Stimulated activated CD4-positive, alpha-beta T cell treated with anti-CD3 and anti-CD28 coated beads, Interleukin-2, amount 100 ng/mL, for 4 hours (primary cell): ENCODE results near the gene SMARCA4.

Source experiments
- DNase-seq: peaks from one replicate; pipeline ENCODE4 v3.0.0-alpha.2; 2020; ENCODE audit warnings: low read depth

SMARCA4 gene

GRCh38 chr19:10960314-10961072, at the start of gene SMARCA4:
SMARCA4 (plus strand) TSS chr19:10961030; CDS start chr19:10984152, 23,122 bp downstream.
- peak; percentile 98 for DNase-seq

GRCh38 chr19:10911579-10912363, 49.1 kb upstream of the SMARCA4 start:
- DNase-seq = no peak

GRCh38 chr19:10912619-10913018, 48.2 kb upstream of the SMARCA4 start:
- no peak for DNase-seq

DNA sequence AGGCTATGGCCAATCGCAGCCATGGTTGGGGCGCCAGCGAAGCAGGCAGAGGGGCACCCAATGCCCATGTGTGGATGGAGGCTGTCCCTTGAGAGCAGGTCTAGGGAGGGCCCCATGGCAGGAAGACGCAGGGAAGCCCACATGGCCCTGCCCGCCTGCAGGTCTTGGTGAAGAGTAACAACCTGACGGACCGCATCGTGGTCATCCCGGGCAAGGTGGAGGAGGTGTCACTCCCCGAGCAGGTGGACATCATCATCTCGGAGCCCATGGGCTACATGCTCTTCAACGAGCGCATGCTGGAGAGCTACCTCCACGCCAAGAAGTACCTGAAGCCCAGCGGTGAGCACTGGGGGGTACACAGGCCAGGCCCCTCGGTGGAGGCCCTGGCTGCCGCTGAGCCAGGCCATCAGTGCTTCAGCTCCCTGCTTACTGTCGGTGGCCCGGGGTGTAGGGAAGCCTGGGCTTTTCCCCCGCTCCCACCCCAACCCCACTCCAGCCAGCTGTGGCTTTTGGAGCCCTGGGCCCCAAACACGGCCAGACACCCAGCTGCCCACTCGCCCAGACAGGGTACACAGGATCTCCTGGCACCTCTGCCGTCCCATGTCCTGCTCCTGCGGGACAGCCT, 47.0 kb upstream of the SMARCA4 start:
- no peak for DNase-seq

DNA sequence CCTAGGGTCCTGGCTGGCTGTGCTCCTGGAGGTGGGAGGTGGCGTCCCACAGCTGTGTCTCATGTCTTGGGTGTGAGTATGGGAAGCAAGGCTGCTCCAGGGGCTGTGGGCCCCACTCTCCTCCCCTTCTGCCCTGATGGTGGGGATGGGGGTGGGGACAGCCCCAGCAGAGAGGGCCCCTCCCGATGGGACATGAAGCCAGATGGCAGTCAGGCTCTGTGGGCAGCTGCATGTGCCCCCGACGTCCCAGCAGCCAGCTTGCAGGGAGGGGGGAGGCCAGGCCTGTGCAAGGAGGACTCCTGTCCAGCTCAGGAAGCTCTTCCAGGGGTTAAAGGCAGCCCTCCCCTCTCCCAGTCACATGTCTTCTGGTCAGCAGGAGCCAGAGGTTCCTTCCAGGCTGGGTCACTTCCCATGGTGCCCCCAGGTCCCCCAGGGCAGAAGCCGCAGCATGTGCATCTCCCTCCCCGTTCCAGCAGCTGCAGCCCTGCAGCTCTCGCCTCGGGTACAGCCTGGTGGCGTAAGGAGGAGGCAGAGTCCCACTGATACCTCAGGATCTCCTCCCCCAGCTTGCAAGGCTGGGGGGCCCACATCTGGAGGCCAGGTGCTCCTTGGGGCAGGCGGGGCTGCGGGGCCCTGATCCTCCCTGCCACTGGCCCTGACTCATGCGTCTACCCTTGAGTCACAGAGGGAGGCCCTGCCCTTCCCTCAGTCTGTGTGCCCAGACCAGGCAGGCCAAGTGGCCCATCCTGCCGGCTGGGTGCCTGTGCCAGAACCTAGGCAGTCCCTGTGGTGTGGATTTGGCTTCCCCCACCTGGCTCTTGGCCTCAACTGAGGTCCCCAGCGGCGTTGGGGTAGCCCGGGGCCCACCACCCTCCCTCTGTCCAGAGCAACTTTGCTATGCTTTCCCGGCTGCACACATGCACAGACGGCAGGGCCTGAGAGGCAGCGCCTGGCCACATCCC, 45.4 kb upstream of the SMARCA4 start:
- no peak for DNase-seq

GRCh38 chr19:10916602-10917001, 44.2 kb upstream of the SMARCA4 start:
- no peak for DNase-seq

GRCh38 chr19:10918359-10918758, 42.5 kb upstream of the SMARCA4 start:
- no peak for DNase-seq

GRCh38 chr19:10919352-10920287, 41.2 kb upstream of the SMARCA4 start:
- DNase-seq = no peak

DNA sequence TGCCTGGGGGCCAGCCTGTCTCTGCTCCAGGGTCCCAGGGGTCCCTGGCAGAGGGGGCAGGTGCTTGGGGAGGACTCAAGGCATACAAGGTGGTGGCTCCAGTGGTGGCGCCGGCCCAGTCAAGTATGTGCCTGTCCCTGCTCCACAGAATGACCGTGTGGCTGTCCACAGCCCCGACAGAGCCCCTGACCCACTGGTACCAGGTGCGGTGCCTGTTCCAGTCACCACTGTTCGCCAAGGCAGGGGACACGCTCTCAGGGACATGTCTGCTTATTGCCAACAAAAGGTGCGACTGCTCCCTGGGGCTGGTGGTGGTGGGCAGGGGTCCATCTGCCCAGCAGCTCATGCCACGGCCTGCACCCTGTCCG, 40.6 kb upstream of the SMARCA4 start:
- DNase-seq = no peak

- no peak for DNase-seq
Measured at GRCh38 chr19:10920781-10921180, 40.0 kb upstream of the SMARCA4 start.

DNA sequence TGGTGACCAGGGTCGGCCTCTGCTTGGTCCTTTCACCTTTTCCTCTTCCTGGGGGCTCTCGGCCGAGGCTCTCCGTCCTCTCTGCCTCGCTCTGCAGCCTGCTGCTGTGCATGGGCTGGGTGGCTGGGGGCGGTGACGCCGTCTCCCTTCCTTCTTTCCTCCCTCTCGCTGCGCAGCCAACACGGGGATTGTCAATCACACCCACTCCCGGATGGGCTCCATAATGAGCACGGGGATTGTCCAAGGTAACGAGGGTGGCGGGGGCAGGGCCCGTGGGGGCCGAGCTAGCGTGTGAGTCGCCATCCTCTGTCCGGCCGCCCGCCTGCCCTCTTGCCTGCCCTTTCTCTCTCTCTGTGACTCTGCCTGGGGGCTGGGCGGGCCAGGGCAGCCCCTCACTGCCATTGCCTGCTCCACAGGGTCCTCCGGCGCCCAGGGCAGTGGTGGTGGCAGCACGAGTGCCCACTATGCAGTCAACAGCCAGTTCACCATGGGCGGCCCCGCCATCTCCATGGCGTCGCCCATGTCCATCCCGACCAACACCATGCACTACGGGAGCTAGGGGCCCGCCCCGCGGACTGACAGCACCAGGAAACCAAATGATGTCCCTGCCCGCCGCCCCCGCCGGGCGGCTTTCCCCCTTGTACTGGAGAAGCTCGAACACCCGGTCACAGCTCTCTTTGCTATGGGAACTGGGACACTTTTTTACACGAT, 39.5 kb upstream of the SMARCA4 start:
- DNase-seq = no peak

DNA sequence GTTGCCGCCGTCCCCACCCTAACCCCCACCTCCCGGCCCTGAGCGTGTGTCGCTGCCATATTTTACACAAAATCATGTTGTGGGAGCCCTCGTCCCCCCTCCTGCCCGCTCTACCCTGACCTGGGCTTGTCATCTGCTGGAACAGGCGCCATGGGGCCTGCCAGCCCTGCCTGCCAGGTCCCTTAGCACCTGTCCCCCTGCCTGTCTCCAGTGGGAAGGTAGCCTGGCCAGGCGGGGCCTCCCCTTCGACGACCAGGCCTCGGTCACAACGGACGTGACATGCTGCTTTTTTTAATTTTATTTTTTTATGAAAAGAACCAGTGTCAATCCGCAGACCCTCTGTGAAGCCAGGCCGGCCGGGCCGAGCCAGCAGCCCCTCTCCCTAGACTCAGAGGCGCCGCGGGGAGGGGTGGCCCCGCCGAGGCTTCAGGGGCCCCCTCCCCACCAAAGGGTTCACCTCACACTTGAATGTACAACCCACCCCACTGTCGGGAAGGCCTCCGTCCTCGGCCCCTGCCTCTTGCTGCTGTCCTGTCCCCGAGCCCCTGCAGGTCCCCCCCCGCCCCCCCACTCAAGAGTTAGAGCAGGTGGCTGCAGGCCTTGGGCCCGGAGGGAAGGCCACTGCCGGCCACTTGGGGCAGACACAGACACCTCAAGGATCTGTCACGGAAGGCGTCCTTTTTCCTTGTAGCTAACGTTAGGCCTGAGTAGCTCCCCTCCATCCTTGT, 38.8 kb upstream of the SMARCA4 start:
- DNase-seq = no peak

- DNase-seq = no peak
Measured at GRCh38 chr19:10922638-10923014, 38.2 kb upstream of the SMARCA4 start.

DNA sequence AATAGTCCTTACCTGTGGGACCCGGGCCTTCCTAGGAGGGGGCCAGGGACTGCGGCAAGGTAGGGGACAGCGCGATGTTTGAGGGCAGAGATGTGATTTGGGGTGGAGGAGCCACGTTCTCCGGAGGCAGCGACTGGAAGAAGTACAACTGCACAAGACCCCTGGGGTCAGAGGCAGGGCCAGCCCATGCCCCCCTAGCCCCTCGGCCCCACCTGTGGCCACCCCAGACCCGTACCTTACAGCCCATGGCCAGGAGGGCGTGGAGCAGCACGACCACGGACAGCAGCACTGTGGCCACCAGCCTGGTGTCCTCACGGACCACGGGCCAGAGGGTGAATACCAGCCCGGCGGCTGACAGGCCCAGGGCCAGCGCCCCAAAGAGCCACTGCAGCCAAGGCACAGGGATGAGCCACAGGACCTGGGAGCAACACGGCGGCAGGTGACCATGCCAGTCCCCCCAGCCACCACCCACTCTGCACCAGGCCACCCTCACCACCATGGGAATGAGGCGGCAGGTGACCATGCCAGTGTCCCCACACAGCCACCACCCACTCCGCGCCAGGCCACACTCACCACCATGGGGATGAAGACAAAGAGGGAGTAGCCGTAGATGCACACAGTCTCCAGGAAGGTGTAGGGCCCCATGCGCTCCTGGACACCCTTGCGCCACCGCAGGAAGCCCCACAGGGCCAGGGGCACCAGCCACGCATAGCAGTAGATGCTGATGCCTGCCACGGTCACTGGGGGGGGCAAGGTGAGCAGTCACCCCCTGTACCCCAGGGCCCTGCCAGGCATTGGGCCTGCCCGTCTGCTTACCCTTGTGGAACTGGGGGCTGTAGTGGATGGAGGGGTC, 37.3 kb upstream of the SMARCA4 start:
- DNase-seq = no peak

GRCh38 chr19:10924597-10924996, 36.2 kb upstream of the SMARCA4 start:
- DNase-seq = no peak

- DNase-seq = no peak
Measured at GRCh38 chr19:10927730-10928562, 32.9 kb upstream of the SMARCA4 start.

- DNase-seq = peak; percentile 91
Measured at GRCh38 chr19:10928563-10929401, 32.0 kb upstream of the SMARCA4 start, which contains the start of the genes TIMM29 and YIPF2. TIMM29 (plus strand) TSS chr19:10928811; CDS start chr19:10928823, 12 bp downstream. YIPF2 (minus strand) TSS chr19:10928639; CDS start chr19:10928410, 229 bp downstream.
